Mucosa of descending colon (tissue), 3 donors: ENCODE measurements around the gene TMUB1. TPM values are rescaled to one million over a fixed set of nuclear protein-coding genes. Genes with fewer than 3 reads are reported as not detected.

Experiments used
- ATAC-seq: fragments of 200-7000 bp; cut with Tn5 transposase; one replicate; pipeline ENCODE4 v1.9.1; 2020; ENCODE audit warnings: mild to moderate bottlenecking, moderate library complexity
- DNase-seq, 3 donors: peaks; one replicate each; pipeline ENCODE4 v3.0.0-alpha.2; 2020
- H3K36me3 ChIP-seq: fragments of 200-600 bp; one replicate; pipeline ENCODE4 v1.8.0; 2021; ENCODE audit warnings: low read depth, mild to moderate bottlenecking
- H3K4me1 ChIP-seq: fragments of 200-600 bp; one replicate; pipeline ENCODE4 v1.8.0; 2021; ENCODE audit warnings: low read depth, mild to moderate bottlenecking
- H3K4me3 ChIP-seq: fragments of 200-600 bp; one replicate; pipeline ENCODE4 v1.8.0; 2021; ENCODE audit warnings: mild to moderate bottlenecking
- H3K9me3 ChIP-seq: fragments of 200-600 bp; one replicate; pipeline ENCODE4 v1.8.0; 2021; ENCODE audit warnings: mild to moderate bottlenecking
- intact Hi-C, 2 donors: fragments of 100-400 bp; cut with DNase I in 1 of 2; cut with micrococcal nuclease in 1 of 2; formaldehyde crosslinking; loops; one replicate each; pipeline versions ENCODE4 v1.11.0 to v1.11.1; 2022; cut with DNase I, micrococcal nuclease
- total RNA-seq, 3 donors: library from RNA; stranded (reverse); fragmentation: NEBNext Ultra II Directional in 2 of 3; extraction: Animal tissue kit (Norgen Biotek cat#: 25700) in 2 of 3; gene quantifications; one replicate each; pipeline versions ENCODE4 v1.2.1 to v1.2.4, GENCODE V29; 2021 to 2023
- TF ChIP-seq, protein P1 (sequence below): fragments of 200-600 bp; IDR thresholded peaks from one replicate; pipeline ENCODE4 v1.8.0; 2022; ENCODE audit warnings: antibody characterized with exemption, mild to moderate bottlenecking
- donor health status: DM: no; HTN: no; CAD: no; lungs with moderate emphysema.
- donor health status: DM: no; HTN: no; CAD: no.
- donor health status: DM: no; HTN: yes; CAD: no.

Gene TMUB1
- total RNA-seq, 3 donors from 2014 or later: 54.2 to 63.7 (median 60.8) TPM

DNA sequence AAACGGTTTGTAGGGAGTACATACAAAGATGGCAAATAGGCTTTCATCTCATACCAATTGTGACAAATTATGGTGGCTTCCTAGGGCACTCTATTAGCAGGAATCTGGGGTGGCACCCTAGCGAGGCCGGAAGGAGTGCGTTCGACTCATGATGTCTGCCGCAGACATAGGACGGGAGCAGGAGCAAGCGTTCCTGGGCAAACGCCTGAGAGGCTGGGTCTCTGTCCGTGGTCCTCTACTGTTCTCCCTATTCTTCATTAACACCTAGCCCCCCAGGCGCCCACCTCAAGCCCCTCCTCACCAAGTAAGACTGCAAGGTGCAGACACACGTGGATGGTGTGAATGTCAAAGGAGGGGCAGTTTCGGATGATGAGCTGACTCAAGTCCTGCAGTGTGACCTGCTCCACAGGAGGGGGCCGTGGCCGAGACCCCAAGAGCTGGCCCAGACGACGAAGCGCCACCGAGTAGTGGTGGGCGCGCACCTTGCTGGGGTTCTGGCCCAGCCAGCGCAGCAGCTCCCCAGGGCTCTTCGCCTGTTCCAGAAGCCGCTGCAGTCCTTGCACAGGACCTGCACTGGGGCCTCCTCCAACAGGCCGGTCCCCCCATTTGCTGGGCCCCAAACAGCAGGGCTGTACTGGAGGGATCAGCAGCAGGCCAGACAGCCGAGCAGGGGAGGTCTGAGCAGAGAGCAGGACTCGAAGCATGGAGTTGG lies 3.9 kb downstream of the TMUB1 start:
- ATAC-seq (no peak), DNase-seq (peak in 2 of 3 donors; percentile 41 to 63)
- Histone ChIP-seq H3K4me1 (peaks cover 28% of the 10 kb centered on the region), H3K36me3 (no peaks in the 10 kb centered on the region), H3K9me3 (no peaks in the 10 kb centered on the region), H3K4me3 (no peak overlapping the region)
- intact Hi-C loops: no loop called here
- TF ChIP-seq, protein P1, sequence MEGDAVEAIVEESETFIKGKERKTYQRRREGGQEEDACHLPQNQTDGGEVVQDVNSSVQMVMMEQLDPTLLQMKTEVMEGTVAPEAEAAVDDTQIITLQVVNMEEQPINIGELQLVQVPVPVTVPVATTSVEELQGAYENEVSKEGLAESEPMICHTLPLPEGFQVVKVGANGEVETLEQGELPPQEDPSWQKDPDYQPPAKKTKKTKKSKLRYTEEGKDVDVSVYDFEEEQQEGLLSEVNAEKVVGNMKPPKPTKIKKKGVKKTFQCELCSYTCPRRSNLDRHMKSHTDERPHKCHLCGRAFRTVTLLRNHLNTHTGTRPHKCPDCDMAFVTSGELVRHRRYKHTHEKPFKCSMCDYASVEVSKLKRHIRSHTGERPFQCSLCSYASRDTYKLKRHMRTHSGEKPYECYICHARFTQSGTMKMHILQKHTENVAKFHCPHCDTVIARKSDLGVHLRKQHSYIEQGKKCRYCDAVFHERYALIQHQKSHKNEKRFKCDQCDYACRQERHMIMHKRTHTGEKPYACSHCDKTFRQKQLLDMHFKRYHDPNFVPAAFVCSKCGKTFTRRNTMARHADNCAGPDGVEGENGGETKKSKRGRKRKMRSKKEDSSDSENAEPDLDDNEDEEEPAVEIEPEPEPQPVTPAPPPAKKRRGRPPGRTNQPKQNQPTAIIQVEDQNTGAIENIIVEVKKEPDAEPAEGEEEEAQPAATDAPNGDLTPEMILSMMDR: no peak

DNA sequence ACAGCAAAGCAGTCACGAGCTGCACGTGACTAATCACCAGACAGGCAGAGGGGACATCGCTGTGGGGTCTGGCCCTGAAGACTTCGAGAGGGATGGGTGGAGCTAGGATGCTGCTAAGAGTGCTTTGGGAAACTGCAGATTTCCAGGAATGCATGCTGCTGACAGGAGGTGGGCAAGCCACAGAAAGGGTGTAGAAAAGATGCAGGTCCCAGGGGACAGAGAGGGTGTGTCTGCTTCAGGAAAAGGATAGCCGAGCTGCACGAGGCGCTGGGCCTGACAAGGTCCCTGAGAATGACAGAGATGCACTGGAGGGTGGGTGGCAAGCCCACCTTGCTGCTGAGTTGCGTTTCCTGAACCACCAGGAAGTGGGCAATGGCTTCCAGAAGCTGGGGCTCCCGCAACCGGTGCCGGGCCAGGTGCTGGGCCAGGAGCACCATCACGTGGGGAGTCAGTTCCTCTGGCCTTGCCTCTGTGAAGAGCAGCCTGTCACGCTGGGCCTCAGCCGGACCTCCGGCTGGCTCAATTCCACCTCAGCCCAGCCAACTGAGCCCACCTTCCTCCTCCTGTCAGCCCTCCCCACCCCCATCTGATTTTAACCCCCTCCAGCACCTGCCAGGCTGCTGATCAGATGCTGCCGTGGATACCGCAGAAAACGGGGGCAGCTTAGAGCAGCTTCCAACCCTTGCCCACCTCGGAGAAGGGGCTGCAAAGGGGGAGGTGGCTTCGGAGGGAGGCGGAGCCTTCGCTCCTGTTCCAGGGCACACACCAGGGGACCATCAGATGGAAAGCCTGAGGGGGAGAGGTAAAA lies 4.9 kb downstream of the TMUB1 start:
- DNase-seq: peak in 1 of 3 donors; percentile 38
- Histone ChIP-seq H3K4me3 (no peak overlapping the region), H3K36me3 (no peaks in the 10 kb centered on the region), H3K9me3 (no peaks in the 10 kb centered on the region), H3K4me1 (peaks cover 28% of the 10 kb centered on the region)
- intact Hi-C loops: no loop called here
- TF ChIP-seq, protein P1: no peak
- ATAC-seq: no peak

DNA sequence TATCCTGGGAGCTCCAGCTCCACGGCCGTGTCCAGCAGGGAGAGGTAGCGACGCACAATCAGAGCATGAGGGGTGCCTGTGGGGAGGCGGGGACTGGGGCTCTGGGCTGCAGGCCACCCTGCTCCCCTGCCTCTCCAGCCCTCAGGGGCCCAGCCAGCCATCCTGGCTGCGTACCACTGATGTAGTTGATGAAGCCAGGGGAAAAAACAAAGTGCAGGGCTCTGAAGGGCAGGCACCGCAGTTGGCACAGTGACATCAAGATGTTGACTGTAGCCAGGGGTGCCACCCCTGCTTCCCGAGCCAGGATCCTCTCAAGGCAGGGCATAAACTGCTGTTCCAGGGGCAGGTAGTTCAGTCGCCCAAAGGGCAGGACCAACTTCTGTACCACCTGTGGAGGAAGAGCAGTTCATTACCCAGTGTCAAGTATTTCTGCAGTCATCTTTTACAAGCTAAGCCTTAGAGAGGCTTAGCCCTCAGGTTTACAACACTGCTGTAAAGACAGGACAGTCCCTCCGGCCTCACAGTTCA lies 5.5 kb downstream of the TMUB1 start:
- no peaks in the 10 kb centered on the region for H3K9me3 ChIP-seq
- ATAC-seq (no peak), DNase-seq (no peak)
- TF ChIP-seq, protein P1: no peak
- H3K4me3 ChIP-seq: no peak overlapping the region
- no peaks in the 10 kb centered on the region for H3K36me3 ChIP-seq
- H3K4me1 ChIP-seq: peaks cover 28% of the 10 kb centered on the region
- intact Hi-C loops: no loop called here

- TF ChIP-seq, protein P1: no peak
- no peaks in the 10 kb centered on the region for H3K9me3 ChIP-seq
- no peak for ATAC-seq
- intact Hi-C loops: no loop called here
- H3K4me3 ChIP-seq: no peak overlapping the region
- H3K4me1 ChIP-seq: peaks cover 24% of the 10 kb centered on the region
- H3K36me3 ChIP-seq: no peaks in the 10 kb centered on the region
- peak in 2 of 3 donors; percentile 51 to 53 for DNase-seq
These were observed 6.2 kb downstream of the TMUB1 start for GRCh38 chr7:151076863-151077704.

- intact Hi-C loops: no loop called here
- no peaks in the 10 kb centered on the region for H3K36me3 ChIP-seq
- TF ChIP-seq, protein P1: no peak
These were observed 7.3 kb downstream of the TMUB1 start for GRCh38 chr7:151075978-151076426.

More at GRCh38 chr7:151075978-151076426, 7.3 kb downstream of the TMUB1 start:
- no peaks in the 10 kb centered on the region for H3K9me3 ChIP-seq
- H3K4me1 ChIP-seq: peaks cover 13% of the 10 kb centered on the region
- DNase-seq: no peak
- H3K4me3 ChIP-seq: no peak overlapping the region
- ATAC-seq: no peak
